Colon (tissue), 2 donors: Measurements from ENCODE around the gene PBX3.
"Not testable (repeated sequence)": the region's sequence is repeated elsewhere in the genome, so short reads cannot be mapped to it uniquely, and the experiment has no call there.

Experiments
- FAIRE-seq: peaks from 2 replicates; lab custom pipeline; 2012; peaks lifted over from hg19 to GRCh38; lab: Jason Lieb, UNC
- donor health status: control.
- donor health status: control.

The PBX3 gene

DNA sequence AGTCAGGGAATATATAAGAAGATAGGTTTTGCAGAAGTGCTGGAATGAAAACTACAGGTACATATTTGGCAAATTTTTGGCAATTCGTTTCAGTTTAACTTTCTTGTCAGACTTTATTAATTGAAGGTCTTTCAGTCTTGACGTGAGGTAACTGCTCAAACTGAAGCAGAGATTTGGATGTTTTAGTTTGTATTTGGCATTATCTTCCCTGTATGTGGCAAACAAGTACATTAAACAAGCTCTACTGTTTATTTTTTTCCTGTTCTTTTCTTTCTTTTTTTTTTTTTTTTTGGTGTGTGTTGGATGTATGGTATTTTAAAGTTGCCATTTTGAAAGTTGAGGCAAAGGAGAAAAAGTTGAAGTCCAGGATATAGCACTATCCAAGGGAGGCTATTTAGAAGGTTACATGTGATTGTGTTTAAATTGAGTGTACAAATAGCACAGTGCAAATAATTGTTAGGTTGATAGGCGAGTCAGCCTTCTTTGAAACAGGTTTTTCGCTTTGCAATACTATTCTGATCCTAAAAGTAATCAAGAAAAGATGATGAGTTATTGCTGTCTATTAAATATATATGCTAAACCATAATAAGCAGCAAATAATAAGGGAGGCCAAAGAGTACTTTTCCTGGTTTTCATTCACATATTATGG, 2.2 kb downstream of the PBX3 start:
- no peak for FAIRE-seq

GRCh38 chr9:125749951-125750626, 2.9 kb downstream of the PBX3 start:
- no peak for FAIRE-seq

DNA sequence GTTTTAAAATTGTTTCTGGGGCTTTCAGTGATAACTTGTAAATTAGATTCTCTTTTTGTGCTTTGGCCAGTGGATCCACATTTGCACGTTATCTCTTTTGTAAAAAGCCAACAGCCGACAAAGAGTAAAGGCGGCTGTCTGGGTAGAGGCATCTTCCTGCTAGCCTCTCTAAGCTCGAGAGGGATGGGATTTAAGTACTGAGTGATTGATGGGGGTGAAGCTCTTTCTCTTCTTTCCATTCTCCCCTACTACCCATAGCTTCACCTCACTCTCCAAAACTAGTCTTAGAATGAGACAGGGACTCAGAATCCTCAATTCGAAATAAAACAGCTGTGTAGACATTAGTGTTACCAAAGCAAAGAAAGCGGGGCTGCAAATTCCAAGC, 3.4 kb downstream of the PBX3 start:
- FAIRE-seq = no peak

DNA sequence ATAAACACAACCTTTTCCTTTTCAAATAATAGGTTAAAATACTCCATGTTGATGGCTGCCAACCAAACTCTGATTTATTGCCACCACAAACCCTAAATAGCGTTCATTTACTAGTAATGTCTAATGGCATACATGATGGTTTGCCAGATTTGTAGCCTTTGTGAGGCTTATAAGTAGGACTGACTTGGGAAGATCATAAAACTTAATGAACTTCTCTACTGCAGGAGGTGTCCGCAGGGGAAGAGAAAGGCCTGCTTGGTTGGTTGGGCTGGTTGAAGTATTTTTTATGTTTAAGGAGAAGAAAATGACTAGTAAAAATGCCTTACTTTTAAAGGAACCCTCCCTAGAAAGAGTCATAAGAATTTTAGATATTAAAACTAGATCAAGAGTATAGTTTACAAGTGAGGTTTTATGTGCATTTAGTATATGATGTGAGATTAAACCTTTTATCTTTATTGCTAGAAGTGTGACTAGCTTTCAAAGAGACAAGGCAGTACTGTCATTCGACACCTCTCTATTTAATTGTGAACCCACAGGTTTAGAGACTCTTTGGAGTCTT, 5.0 kb downstream of the PBX3 start:
- no peak for FAIRE-seq

- no peak for FAIRE-seq
Observed at GRCh38 chr9:125754096-125754495, 6.9 kb downstream of the PBX3 start.

DNA sequence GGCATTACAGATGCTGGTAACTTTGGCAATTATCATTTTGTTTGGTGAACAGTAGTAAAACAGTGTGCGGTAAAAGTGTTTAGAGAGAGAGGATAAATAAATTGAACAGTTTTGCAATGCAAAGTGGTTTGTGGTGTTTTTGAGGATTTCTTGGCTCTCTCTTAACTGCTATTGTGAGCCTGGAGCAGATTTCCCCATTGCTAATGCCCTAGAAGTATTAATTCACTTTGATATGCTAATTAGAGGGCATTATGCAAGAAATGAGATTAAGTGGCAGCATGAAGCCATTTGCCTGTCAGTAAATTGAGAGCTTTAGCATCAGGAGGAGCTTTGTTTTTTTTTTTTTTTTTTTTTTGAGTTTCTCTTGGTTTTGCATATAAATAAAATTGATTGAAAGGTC, 8.2 kb downstream of the PBX3 start:
- FAIRE-seq = no peak

- no peak for FAIRE-seq
Observed at GRCh38 chr9:125756518-125756917, 9.3 kb downstream of the PBX3 start.

- no peak for FAIRE-seq
Observed at GRCh38 chr9:125757834-125758233, 10.7 kb downstream of the PBX3 start.

DNA sequence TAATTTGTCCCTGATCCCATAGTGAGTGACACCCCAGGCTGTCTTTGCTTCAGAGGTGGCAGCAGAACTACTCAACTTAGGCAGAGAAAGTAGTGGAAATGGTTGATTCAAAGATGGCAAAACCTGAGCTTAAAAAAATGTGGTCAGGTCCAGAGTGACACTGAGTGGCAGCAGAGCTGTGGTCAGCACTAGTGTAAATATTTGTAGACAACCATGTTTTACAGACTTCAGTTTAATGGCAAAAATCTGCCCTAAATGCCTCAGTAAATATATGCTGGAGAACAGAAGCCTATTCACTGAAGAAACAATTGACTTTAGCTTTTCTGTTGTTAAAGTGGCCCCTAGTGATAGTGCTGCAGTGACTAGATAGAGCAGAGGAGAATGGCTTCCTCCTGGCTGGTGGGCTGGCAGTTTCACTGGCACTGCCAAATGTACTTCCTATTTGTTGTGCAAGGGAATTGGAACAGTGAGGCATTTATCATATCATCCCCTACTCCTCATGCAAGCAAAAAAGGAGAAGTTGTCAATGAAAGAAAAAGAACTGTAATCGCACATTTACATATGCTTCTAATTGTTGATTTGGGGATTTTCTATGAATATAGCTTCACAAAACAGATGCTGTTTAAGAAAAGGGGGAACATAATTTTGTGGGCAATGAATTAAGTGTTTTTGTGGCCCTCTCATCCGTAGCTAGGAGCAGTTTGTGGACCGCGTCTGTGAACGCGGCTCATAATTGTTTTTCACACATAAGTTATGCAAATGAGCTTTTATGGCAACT, 12.0 kb downstream of the PBX3 start:
- FAIRE-seq = no peak

DNA sequence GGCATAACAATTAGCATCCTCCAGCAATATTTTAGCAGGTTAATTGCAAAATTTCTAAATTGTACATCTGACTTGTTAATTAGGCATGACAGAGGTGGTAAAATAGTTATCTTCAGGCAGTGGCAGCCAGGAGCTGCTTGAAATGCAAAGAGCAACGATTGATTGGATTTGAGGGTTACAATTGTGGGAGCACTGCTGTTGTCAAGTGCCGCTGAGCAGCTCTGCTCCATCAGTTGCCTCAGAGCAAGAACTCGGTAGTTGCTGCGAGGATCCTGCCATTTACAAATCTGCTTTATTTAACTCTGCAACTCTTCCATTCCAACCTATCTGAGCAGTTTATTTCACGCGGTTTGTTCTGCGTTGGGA, 12.6 kb downstream of the PBX3 start:
- FAIRE-seq = no peak

GRCh38 chr9:125760537-125760936, 13.4 kb downstream of the PBX3 start:
- FAIRE-seq = no peak

DNA sequence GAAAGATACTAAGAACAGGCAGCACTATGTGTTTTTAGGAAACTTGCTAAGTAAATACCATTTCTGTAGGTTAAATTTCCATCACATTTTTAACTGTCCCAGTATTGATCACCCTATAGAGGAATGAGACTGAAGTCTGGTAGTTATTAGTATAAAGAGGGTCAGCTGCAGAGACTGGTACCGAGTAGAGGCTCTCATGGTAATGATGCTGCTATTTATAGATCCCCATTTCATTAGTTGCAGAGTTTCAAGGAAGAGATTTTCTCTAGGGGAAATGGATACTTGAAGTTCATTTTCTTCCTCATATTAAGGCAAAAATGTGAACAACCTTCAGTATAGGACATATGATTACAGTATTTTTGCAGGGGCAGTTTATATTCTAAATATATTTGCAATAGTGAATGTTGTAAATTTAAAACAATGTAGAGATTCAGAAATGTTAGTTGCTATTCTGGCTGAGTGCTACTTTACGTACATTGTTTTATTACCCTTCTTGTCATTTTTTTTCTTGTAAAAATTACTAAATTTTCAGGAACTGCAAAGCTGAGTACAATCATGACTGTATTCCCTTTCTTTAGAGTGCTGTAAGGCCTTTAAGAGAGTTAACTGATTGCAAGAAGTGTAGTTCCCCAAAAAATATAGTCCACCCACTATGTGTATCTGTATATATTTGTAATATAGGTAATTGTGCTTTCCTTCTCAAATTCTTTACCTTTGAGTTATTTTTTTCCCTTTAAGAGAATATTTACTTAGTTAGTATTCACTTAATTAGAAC, 14.7 kb downstream of the PBX3 start:
- no peak for FAIRE-seq

DNA sequence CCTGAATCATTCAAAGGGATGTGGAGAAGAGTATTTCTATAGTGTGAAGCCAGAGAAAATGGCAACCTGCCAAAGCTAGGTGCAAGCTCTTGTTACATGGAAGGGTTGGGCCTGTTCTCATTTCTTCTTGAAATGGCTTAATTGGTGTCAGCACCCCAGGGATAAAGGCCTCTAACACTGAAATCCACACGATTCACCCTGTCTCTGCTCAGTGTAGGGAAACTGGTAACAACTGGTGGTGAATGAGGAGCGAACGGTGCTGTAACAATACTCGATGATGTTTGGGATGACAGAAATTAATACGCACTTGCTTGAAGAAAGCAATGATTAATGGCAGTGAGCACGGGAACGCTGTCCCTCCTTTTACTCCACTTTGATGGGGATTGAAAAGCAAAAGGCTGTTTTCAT, 16.2 kb downstream of the PBX3 start:
- no peak for FAIRE-seq

GRCh38 chr9:125764198-125764597, 17.0 kb downstream of the PBX3 start:
- no peak for FAIRE-seq

- FAIRE-seq = no peak
Observed at GRCh38 chr9:125766468-125767221, 19.5 kb downstream of the PBX3 start.

DNA sequence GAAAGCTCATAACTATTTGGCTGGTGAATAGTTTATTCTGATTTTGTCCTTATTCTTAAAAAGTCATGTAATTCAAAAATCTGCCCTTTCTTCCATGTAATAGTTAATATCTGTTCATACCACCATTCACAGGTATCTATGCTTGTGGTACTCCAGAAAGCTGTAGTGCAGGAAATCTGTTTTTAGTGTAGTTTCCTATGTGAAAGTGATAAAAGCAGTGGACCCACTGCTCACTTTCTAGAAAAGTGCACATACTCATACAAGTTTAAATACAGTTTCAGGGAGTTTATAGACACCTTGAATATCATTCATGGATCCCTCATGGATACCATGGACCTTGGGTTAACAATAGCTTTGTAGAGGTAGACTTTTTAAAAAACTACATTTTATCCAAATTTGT, 20.2 kb downstream of the PBX3 start:
- no peak for FAIRE-seq

- no peak for FAIRE-seq
Observed at GRCh38 chr9:125768803-125769202, 21.6 kb downstream of the PBX3 start.

- no peak for FAIRE-seq
Observed at GRCh38 chr9:125771037-125771436, 23.9 kb downstream of the PBX3 start.

DNA sequence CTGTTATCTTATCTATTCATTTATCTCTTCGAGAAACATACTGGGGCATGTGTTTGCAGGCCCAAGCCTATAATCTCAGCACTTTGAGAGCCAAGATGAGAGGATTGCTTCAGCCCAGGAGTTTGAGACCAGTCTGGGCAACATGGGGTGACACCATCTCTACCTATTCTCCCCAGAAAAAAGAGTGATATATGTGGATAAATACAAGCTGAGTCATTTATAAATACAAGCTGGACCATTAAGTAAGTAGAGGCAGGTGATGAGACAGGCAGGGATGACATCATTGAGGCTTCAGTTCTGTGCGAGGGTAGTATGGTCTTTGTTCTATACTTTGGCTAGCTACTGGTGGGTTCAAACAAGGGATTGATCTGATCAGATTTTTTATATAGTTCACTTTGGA, 25.6 kb downstream of the PBX3 start:
- FAIRE-seq = no peak

GRCh38 chr9:125774106-125774505, 26.9 kb downstream of the PBX3 start:
- no peak for FAIRE-seq

DNA sequence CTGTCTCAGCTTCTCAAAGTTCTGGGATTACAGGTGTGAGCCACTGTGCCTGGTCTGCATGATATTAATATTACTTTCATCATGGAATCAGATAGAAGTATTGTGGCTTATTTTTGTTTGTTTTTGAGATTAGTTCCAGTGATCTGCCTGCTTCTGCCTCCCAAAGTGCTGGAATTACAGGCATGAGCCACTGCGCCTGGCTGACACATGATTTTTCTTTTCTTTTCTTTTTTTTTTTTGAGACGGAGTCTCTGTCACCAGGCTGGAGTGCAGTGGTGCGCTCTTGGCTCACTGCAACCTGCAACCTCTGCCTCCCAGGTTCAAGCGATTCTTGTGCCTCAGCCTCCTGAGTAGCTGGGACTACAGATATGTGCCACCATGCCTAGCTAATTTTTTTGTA, 29.6 kb downstream of the PBX3 start:
- FAIRE-seq = not testable (repeated sequence)
